ENCODE results near the gene KIF13A. TPM values are rescaled to one million over a fixed set of nuclear protein-coding genes. Genes with fewer than 3 reads are reported as not detected.
"Not testable (repeated sequence)": the region's sequence is repeated elsewhere in the genome, so short reads cannot be mapped to it uniquely, and the experiment has no call there.

Gene KIF13A
- total RNA-seq, 2 donors from 2014 or later, result 35.3 to 45.0 TPM

DNA sequence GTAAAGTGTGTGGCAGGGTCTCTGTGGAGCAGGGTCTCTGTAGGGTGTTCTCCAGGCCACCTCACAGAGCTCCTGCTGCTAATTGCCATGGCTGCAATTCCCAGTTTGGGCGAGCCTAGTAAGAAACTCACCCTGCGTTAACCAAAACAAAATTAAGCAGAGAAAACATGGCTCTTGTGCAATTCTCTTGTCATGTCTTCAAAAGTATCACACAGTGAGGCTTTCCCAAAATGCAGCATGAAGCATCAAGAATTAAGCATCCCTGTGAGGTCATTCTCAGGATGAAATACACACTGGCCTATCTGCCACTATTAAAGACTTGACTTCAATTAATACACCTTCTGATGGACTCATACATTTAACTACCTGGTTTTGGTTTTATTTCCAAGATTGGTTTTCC lies 72.8 kb downstream of the KIF13A start:
- H3K27ac ChIP-seq (ENCODE audit: low read depth, low read length), result no peak overlapping the region
- no peaks in the 10 kb centered on the region for H3K27me3 Mint-ChIP-seq (ENCODE audit: insufficient read depth)
- peaks cover 1% of the 10 kb centered on the region for H3K36me3 Mint-ChIP-seq (ENCODE audit: low read depth)
- no peaks in the 10 kb centered on the region for H3K36me3 ChIP-seq (ENCODE audit: control insufficient read depth, insufficient read depth, low read length)
- H3K9ac ChIP-seq (ENCODE audit: extremely low read depth, low read length, poor library complexity, severe bottlenecking), result no peak overlapping the region
- H3K9me3 ChIP-seq (ENCODE audit: control insufficient read depth, low read length), result no peaks in the 10 kb centered on the region
- WGBS, 2 experiments (ENCODE audit: insufficient coverage in 1 of 2, insufficient read length in 1 of 2), result 86 to 87% methylated on average over 1 to 2 of the region's 2 CpGs
- peaks cover 31% of the 10 kb centered on the region for H3K4me1 Mint-ChIP-seq
- no peaks in the 10 kb centered on the region for H3K9me3 Mint-ChIP-seq
- H3K4me3 ChIP-seq (ENCODE audit: low read length), result no peak overlapping the region
- peaks cover 2% of the 10 kb centered on the region for H3K4me1 ChIP-seq (ENCODE audit: control insufficient read depth, insufficient read depth, low read length)
- TF ChIP-seq, protein P1, sequence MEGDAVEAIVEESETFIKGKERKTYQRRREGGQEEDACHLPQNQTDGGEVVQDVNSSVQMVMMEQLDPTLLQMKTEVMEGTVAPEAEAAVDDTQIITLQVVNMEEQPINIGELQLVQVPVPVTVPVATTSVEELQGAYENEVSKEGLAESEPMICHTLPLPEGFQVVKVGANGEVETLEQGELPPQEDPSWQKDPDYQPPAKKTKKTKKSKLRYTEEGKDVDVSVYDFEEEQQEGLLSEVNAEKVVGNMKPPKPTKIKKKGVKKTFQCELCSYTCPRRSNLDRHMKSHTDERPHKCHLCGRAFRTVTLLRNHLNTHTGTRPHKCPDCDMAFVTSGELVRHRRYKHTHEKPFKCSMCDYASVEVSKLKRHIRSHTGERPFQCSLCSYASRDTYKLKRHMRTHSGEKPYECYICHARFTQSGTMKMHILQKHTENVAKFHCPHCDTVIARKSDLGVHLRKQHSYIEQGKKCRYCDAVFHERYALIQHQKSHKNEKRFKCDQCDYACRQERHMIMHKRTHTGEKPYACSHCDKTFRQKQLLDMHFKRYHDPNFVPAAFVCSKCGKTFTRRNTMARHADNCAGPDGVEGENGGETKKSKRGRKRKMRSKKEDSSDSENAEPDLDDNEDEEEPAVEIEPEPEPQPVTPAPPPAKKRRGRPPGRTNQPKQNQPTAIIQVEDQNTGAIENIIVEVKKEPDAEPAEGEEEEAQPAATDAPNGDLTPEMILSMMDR (conservative IDR thresholded peaks at IDR 0.05), result no peak
- no peak overlapping the region for H3K4me3 Mint-ChIP-seq
- DNase-seq, result no peak
- H3K27ac Mint-ChIP-seq, result no peak overlapping the region
- no peaks in the 10 kb centered on the region for H3K27me3 ChIP-seq (ENCODE audit: control insufficient read depth, insufficient read depth, low read length, poor library complexity, severe bottlenecking)

DNA sequence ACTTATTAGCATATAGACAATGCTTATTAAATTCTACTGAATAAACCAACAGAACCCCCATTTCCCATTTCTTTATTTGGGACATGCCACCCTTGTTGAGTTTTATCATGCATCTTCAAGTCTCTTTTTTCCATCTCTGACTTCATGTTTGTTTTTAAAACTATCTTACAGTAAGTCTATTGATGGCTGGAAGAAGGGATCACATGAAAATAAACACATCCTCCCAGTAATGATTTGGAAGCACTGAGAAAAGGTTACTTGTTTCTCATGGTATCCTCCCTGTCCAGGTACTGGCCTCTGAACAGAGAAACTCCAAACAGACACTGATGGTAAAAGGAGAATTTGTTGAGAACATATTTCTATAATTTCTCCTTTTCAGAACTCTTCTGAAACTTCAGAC lies 74.9 kb downstream of the KIF13A start:
- Mint-ChIP-seq H3K4me1 (peaks cover 22% of the 10 kb centered on the region), H3K27me3 (ENCODE audit: insufficient read depth) (no peaks in the 10 kb centered on the region), H3K9me3 (no peaks in the 10 kb centered on the region), H3K27ac (no peak overlapping the region), H3K4me3 (no peak overlapping the region), H3K36me3 (ENCODE audit: low read depth) (peaks cover 3% of the 10 kb centered on the region)
- no peaks in the 10 kb centered on the region for H3K36me3 ChIP-seq (ENCODE audit: control insufficient read depth, insufficient read depth, low read length)
- no peak overlapping the region for H3K27ac ChIP-seq (ENCODE audit: low read depth, low read length)
- no peaks in the 10 kb centered on the region for H3K27me3 ChIP-seq (ENCODE audit: control insufficient read depth, insufficient read depth, low read length, poor library complexity, severe bottlenecking)
- H3K4me1 ChIP-seq (ENCODE audit: control insufficient read depth, insufficient read depth, low read length), result peaks cover 2% of the 10 kb centered on the region
- no peak overlapping the region for H3K9ac ChIP-seq (ENCODE audit: extremely low read depth, low read length, poor library complexity, severe bottlenecking)
- no peaks in the 10 kb centered on the region for H3K9me3 ChIP-seq (ENCODE audit: control insufficient read depth, low read length)
- no peak for DNase-seq
- TF ChIP-seq, protein P1 (conservative IDR thresholded peaks at IDR 0.05), result no peak
- H3K4me3 ChIP-seq (ENCODE audit: low read length), result no peak overlapping the region

DNA sequence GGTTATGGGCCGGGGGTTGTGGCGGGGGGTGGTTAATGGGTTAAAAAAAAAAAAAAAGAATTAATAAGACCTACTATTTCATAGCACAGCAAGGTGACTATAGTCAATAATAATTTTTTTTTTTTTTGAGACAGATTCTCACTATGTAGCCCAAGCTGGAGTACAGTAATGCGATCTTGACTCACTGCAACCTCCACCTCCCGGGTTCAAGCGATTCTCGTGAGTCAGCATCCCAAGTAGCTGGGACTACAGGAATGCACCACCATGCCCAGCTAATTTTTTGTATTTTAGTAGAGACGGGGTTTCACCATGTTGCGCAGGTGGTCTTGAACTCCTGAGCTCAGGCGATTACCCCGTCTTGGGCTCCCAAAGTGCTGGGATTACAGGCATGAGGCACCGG lies 75.8 kb downstream of the KIF13A start:
- not testable (repeated sequence) for H3K36me3 ChIP-seq (ENCODE audit: control insufficient read depth, insufficient read depth, low read length); H3K9me3 Mint-ChIP-seq; H3K27me3 ChIP-seq (ENCODE audit: control insufficient read depth, insufficient read depth, low read length, poor library complexity, severe bottlenecking); H3K9me3 ChIP-seq (ENCODE audit: control insufficient read depth, low read length); H3K27me3 Mint-ChIP-seq (ENCODE audit: insufficient read depth); H3K27ac ChIP-seq (ENCODE audit: low read depth, low read length); H3K9ac ChIP-seq (ENCODE audit: extremely low read depth, low read length, poor library complexity, severe bottlenecking); H3K4me1 ChIP-seq (ENCODE audit: control insufficient read depth, insufficient read depth, low read length); H3K4me3 Mint-ChIP-seq; H3K36me3 Mint-ChIP-seq (ENCODE audit: low read depth); H3K27ac Mint-ChIP-seq; H3K4me3 ChIP-seq (ENCODE audit: low read length); DNase-seq
- 86 to 96% methylated on average over 7 to 8 of the region's 11 CpGs for WGBS, 2 experiments (ENCODE audit: insufficient coverage in 1 of 2, insufficient read length in 1 of 2)
- peaks cover 25% of the 10 kb centered on the region for H3K4me1 Mint-ChIP-seq

GRCh38 chr6:17910189-17910588 lies 77.2 kb downstream of the KIF13A start:
- Histone ChIP-seq H3K27me3 (ENCODE audit: control insufficient read depth, insufficient read depth, low read length, poor library complexity, severe bottlenecking) (no peaks in the 10 kb centered on the region), H3K9me3 (ENCODE audit: control insufficient read depth, low read length) (no peaks in the 10 kb centered on the region), H3K4me3 (ENCODE audit: low read length) (no peak overlapping the region), H3K36me3 (ENCODE audit: control insufficient read depth, insufficient read depth, low read length) (no peaks in the 10 kb centered on the region), H3K27ac (ENCODE audit: low read depth, low read length) (no peak overlapping the region), H3K9ac (ENCODE audit: extremely low read depth, low read length, poor library complexity, severe bottlenecking) (no peak overlapping the region), H3K4me1 (ENCODE audit: control insufficient read depth, insufficient read depth, low read length) (peaks cover 2% of the 10 kb centered on the region)
- peaks cover 28% of the 10 kb centered on the region for H3K4me1 Mint-ChIP-seq
- H3K27me3 Mint-ChIP-seq (ENCODE audit: insufficient read depth), result no peaks in the 10 kb centered on the region
- 43 to 50% methylated on average over 2 of the region's 2 CpGs for WGBS, 2 experiments (ENCODE audit: insufficient coverage in 1 of 2, insufficient read length in 1 of 2)
- peaks cover 3% of the 10 kb centered on the region for H3K36me3 Mint-ChIP-seq (ENCODE audit: low read depth)
- H3K9me3 Mint-ChIP-seq, result no peaks in the 10 kb centered on the region
- H3K4me3 Mint-ChIP-seq, result no peak overlapping the region
- TF ChIP-seq, protein P1 (conservative IDR thresholded peaks at IDR 0.05), result no peak
- no peak for DNase-seq
- H3K27ac Mint-ChIP-seq, result no peak overlapping the region

All from endodermal cell (in vitro differentiated cells).